A375 (cell line): ENCODE data around the gene NUDT16. TPM values are rescaled to one million over a fixed set of nuclear protein-coding genes. Genes with fewer than 3 reads are reported as not detected.

ENCODE experiments used
- total RNA-seq: library from RNA; depleted of rRNA; stranded (reverse); fragments of >200 nt; shearing (Covaris generic); gene quantifications from 2 replicates; pipeline ENCODE4 v1.2.3, GENCODE V29; 2014; rRNA removed

Gene NUDT16
- total RNA-seq, result 12.1 and 12.2 TPM in 2 replicates

GRCh38 chr3:131381445-131382291 is at the start of gene NUDT16:
Gene NUDT16, plus strand, starts transcription at chr3:131381774. Its CDS starts 31 bp downstream, at chr3:131381805.

Other genes starting within 250 kb of the NUDT16 start
- 189 and 200 TPM in 2 replicates for gene MRPL3, start 121.2 kb downstream of the NUDT16 start, total RNA-seq